GM12878 (cell line): ENCODE measurements around the gene AIG1. TPM values are rescaled to one million over a fixed set of nuclear protein-coding genes. Genes with fewer than 3 reads are reported as not detected.

Source experiments
- ATAC-seq: fragments of 200-7000 bp; cut with Tn5 transposase; 3 replicates; pipeline ENCODE4 v1.9.1; 2020; ENCODE audit warnings: mild to moderate bottlenecking, moderate library complexity
- BruUV-seq: library from RNA; stranded (reverse); fragments of 400-500 nt; replicated peaks from 2 replicates; lab custom pipeline; 2021; lab: Mats Ljungman, UMichigan
- CTCF ChIA-PET: fragments of 300-600 bp; sonication (Branson Sonifier 250); formaldehyde crosslinking; extraction: SDS; loops from one replicate; lab custom pipeline; 2021; ENCODE audit warnings: inconsistent platforms; lab: Yijun Ruan, JAX
- POLR2A ChIA-PET: fragments of 350-600 bp; formaldehyde crosslinking; extraction: SDS; loops from one replicate; lab custom pipeline; 2021; ENCODE audit warnings: inconsistent platforms; lab: Charles Lee
- RAD21 ChIA-PET: fragments of 300-600 bp; sonication (Branson Sonifier 250); formaldehyde crosslinking; loops from one replicate; lab custom pipeline; 2023; ENCODE audit warnings: antibody characterized with exemption; ENCODE audit not compliant: unreplicated experiment; lab: Charles Lee
- SMC1A ChIA-PET: fragments of 300-600 bp; sonication (Branson Sonifier 250); formaldehyde crosslinking; loops from one replicate; lab custom pipeline; 2023; ENCODE audit not compliant: unreplicated experiment, uncharacterized antibody; lab: Charles Lee
- DNase-seq: peaks from one replicate; pipeline ENCODE4 v3.0.0-alpha.2; 2011; ENCODE audit warnings: low read depth, low spot score
- FAIRE-seq: peaks from 3 replicates; lab custom pipeline; 2011; peaks lifted over from hg19 to GRCh38; lab: Jason Lieb, UNC
- H2AFZ ChIP-seq: 2 replicates; pipeline ENCODE4 v1.6.0; 2011; ENCODE audit warnings: low read depth, low read length, control low read depth; ENCODE audit not compliant: control insufficient read depth
- H3K27ac ChIP-seq: 2 replicates; pipeline ENCODE4 v1.5.1; 2011; ENCODE audit warnings: control low read depth; ENCODE audit not compliant: control insufficient read depth, insufficient read depth
- H3K27me3 ChIP-seq, 2 experiments: replicated peaks in 1 of 2; 2 replicates each; pipeline versions ENCODE4 v1.6.0 to v1.6.1; 2011; ENCODE audit warnings: low read length in 1 of 2; ENCODE audit not compliant: control insufficient read depth in 2 of 2, insufficient read depth in 2 of 2
- H3K36me3 ChIP-seq, 2 experiments: 2 replicates each; pipeline ENCODE4 v1.5.1; 2011; ENCODE audit warnings: low read length in 1 of 2; ENCODE audit not compliant: control insufficient read depth in 2 of 2, insufficient read depth in 2 of 2
- H3K4me1 ChIP-seq: 2 replicates; pipeline ENCODE4 v1.6.1; 2011; ENCODE audit warnings: mild to moderate bottlenecking, low read length, moderate library complexity, mixed read lengths; ENCODE audit not compliant: control insufficient read depth, insufficient read depth
- H3K4me2 ChIP-seq: 2 replicates; pipeline ENCODE4 v1.6.0; 2011; ENCODE audit warnings: control low read depth; ENCODE audit not compliant: control insufficient read depth, insufficient read depth
- H3K4me3 ChIP-seq: fragments of 200-600 bp; sonication (generic); 2 replicates; pipeline ENCODE4 v1.5.1; 2016
- H3K79me2 ChIP-seq: 2 replicates; pipeline ENCODE4 v1.6.0; 2011; ENCODE audit warnings: low read length; ENCODE audit not compliant: control insufficient read depth, insufficient read depth
- H3K9ac ChIP-seq: 2 replicates; pipeline ENCODE4 v1.8.0; 2011; ENCODE audit warnings: low read length, control low read depth, mixed read lengths; ENCODE audit not compliant: control insufficient read depth, insufficient read depth
- H3K9me3 ChIP-seq: replicated peaks from 3 replicates; pipeline ENCODE4 v1.5.1; 2011; ENCODE audit warnings: mild to moderate bottlenecking, low read length; ENCODE audit not compliant: control insufficient read depth, insufficient read depth
- H4K20me1 ChIP-seq: 2 replicates; pipeline ENCODE4 v1.6.0; 2011; ENCODE audit not compliant: control insufficient read depth, insufficient read depth
- ESRRA ChIP-seq: IDR thresholded peaks from 2 replicates; pipeline ENCODE4 v1.6.1; 2012; ENCODE audit warnings: mild to moderate bottlenecking, low read length, improper control_type of control experiment
- ETV6 ChIP-seq, 2 experiments: fragments of 450-650 bp in 1 of 2; IDR thresholded peaks in 1 of 2; conservative IDR thresholded peaks in 1 of 2; 2 replicates each; pipeline ENCODE4 v1.6.1; 2014; ENCODE audit warnings: antibody characterized with exemption in 1 of 2, borderline replicate concordance in 1 of 2, low read depth in 1 of 2, mild to moderate bottlenecking in 1 of 2, moderate library complexity in 1 of 2
- KDM1A ChIP-seq: fragments of 200-600 bp; sonication (generic); IDR thresholded peaks from 2 replicates; pipeline ENCODE4 v1.6.1; 2016; ENCODE audit warnings: borderline replicate concordance
- MEF2B ChIP-seq: fragments of 450-650 bp; IDR thresholded peaks from 2 replicates; pipeline ENCODE4 v1.6.1; 2018; ENCODE audit warnings: mild to moderate bottlenecking, moderate library complexity; ENCODE audit not compliant: partially characterized antibody, poor library complexity, severe bottlenecking
- SIX5 ChIP-seq: IDR thresholded peaks from 2 replicates; pipeline ENCODE4 v1.6.1; 2011; ENCODE audit warnings: mild to moderate bottlenecking, low read depth, low read length, moderate library complexity; ENCODE audit not compliant: severe bottlenecking
- YBX1 ChIP-seq: fragments of 450-650 bp; IDR thresholded peaks from 2 replicates; pipeline ENCODE4 v1.6.1; 2016; ENCODE audit warnings: antibody characterized with exemption
- ZSCAN29 ChIP-seq: fragments of 450-650 bp; IDR thresholded peaks from 2 replicates; pipeline ENCODE4 v1.6.1; 2017; ENCODE audit warnings: mild to moderate bottlenecking, moderate library complexity
- WGBS: methylation state at CpG from one replicate; pipeline ENCODE4 v1.1.6; 2016; ENCODE audit warnings: low lambda C conversion rate; ENCODE audit not compliant: insufficient replicate concordance, insufficient coverage; ENCODE audit errors: missing lambda C conversion rate; 5-methylcytosine and 5-hydroxymethylcytosine counted together
- in situ Hi-C: fragments of 300-500 bp; cut with MboI; formaldehyde crosslinking; loops from 9 replicates; pipeline ENCODE4 v1.14.3; 2018; ENCODE audit warnings: mixed read lengths
- intact Hi-C: fragments of 100-400 bp; cut with micrococcal nuclease; formaldehyde crosslinking; loops from one replicate; pipeline ENCODE4 v1.14.2; 2022; ENCODE audit not compliant: unreplicated experiment
- polyA plus RNA-seq, 11 experiments: library from polyadenylated mRNA; depleted of rRNA in 4 of 11; unstranded in 6 of 11; stranded (reverse) in 5 of 11; fragments of >200 nt; fragmentation: Nextera tagmentation in 4 of 11; fragmentation: Illumina TruSeq in 1 of 11; extraction: Ambion mirVana in 4 of 11; extraction: Trizol in 1 of 11; gene quantifications; 1 replicate in 1 of 11; 2 replicates in 10 of 11; pipeline versions ENCODE4 v1.2.1 to v1.2.3, GENCODE V29; 2011 to 2016; ENCODE audit warnings: inconsistent platforms in 2 of 11, missing spikeins in 2 of 11, low read depth in 1 of 11
- total RNA-seq, 4 experiments: library from RNA; depleted of rRNA in 3 of 4; stranded (reverse); fragments of >200 nt in 3 of 4; fragmentation: Illumina TruSeq in 1 of 4; extraction: Trizol in 1 of 4; gene quantifications; 2 replicates each; pipeline versions ENCODE4 v1.2.1 to v1.2.3, GENCODE V29; 2013 to 2021

The AIG1 gene
- total and polyA plus RNA-seq, 10 of the 15 experiments (the other 5 are each of a cell fraction or from before 2014, with no cell fraction given) = 27.0 to 74.5 (median 36.4) TPM

- TF ChIP-seq SIX5 = no peak
- TF ChIP-seq ESRRA = no peak
- no peak for TF ChIP-seq YBX1
- no peak for TF ChIP-seq ETV6 (conservative IDR thresholded peaks at IDR 0.05 in 1 of 2, IDR thresholded peaks at IDR 0.05 in 1 of 2; ENCODE audit: borderline replicate concordance in 1 of 2, low read depth in 1 of 2)
- TF ChIP-seq ZSCAN29 = no peak
Observed at GRCh38 chr6:143328876-143329275, 268.2 kb downstream of the AIG1 start (continued).

GRCh38 chr6:143329323-143329722, 268.6 kb downstream of the AIG1 start:
- Histone ChIP-seq H3K9ac (no peak overlapping the region), H3K36me3 (no peaks in the 10 kb centered on the region), H4K20me1 (no peaks in the 10 kb centered on the region), H3K4me1 (no peaks in the 10 kb centered on the region), H3K79me2 (no peaks in the 10 kb centered on the region), H3K4me2 (no peak overlapping the region), H3K27me3 (no peaks in the 10 kb centered on the region), H3K27ac (no peak overlapping the region), H3K9me3 (no peaks in the 10 kb centered on the region), H3K4me3 (no peak overlapping the region), H2AFZ (no peak overlapping the region)
- FAIRE-seq = no peak
- ChIA-PET SMC1A (interaction anchor here (0.7 kb wide), 1 partner anchor 10 kb away, joined by 3 read pairs; no protein-coding TSS in a partner anchor), RAD21 (no interaction called here), POLR2A (interaction anchor here (0.6 kb wide), 1 partner anchor 106 kb away, joined by 3 read pairs; no protein-coding TSS in a partner anchor), CTCF (interaction anchor here (0.7 to 1.6 kb wide), 4 partner anchors 8 to 29 kb away, joined by 3 to 5 read pairs (median 4); no protein-coding TSS in a partner anchor)
- ATAC-seq = no peak
- TF ChIP-seq MEF2B (no peak), KDM1A (no peak)
- intact Hi-C loops (no loop called here), in situ Hi-C loops (no loop called here)
- 47% methylated on average over 3 of the region's 3 CpGs for WGBS
- BruUV-seq = no TSS peak
- no peak for DNase-seq
